Measurements from ENCODE around the gene PKD1.
"Not testable (repeated sequence)": the region's sequence is repeated elsewhere in the genome, so short reads cannot be mapped to it uniquely, and the experiment has no call there.

PKD1 gene

DNA sequence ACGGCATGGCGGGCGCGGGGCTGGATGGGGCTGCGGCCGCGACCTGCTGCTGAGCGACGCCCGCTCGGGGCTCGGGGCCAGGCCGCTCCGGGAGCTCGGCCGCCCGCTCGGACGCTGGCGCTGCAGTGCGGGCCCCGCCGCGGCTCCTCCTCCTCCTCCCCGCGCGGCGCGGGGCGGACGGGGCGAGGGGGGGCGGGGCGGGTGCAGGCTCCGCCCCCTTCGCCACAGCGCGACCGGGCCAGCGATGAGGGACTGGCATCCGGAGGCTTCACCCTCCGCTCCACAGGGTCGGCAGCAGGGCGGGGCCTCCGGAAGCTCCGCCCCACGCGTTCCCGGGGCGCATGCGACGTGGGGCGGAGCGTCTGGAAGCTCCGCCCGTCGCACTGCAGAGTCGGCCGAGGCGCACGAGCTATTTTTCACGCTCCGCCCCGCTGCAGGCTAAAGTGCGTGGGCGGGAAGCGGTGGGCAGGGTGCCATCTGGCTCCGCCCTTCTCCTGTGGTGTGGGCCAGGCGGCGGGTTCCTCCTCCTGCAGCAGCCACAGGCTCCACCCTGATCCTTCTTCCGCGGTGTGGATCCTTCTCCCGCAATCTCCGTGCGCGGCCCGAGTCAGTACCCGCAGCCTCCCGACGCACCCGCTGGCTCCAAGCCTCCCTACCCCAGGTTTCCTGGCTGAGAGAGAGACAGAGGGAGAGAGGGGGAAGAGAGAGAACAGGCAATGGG, at the start of gene PKD1:
PKD1 (minus strand) TSS at position 129 of the 721 bp plus-strand sequence. CDS start 209 bp downstream, outside the sequence.
- DNase-seq = not testable (repeated sequence)

- no peak for DNase-seq
These were observed 49.3 kb upstream of the PKD1 start for GRCh38 chr16:2184962-2185361.

DNA sequence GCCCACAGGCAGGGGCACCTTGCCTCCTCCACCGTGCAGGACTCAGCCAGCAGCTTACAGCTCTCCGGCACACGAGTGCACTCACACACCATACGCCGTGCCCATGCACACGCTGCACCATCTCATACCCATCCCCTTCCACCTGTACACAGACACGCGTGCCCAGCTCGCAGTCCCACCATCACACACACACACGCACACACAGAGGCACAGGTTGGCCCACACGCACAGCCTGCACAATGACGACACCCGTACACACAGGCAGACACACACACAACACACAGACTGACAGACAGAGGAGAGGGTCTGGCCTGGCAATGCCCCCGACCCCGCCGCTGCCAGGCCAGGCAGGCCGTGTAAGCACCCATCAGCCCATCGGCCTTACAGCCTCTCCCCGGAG, 48.6 kb upstream of the PKD1 start:
- DNase-seq = no peak

- no peak for DNase-seq
These were observed 48.0 kb upstream of the PKD1 start for GRCh38 chr16:2183671-2184070.

DNA sequence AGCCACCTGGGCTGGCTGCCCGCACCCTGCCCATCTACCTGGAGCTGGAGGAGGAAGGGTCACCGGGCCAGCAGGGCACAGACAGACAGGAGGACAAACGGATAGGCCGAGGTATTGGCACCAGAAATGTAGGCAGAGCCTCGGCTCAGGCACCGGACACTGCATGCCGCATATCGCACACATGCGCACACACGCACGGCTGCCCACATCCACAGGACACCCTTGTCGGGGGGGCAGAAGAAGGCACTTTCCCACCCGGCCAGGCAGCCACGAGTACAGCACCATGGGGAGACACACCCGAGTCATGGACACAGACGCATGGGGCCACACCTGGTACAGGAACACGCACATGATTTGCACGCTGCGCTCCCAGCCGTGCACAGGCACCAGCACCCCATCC, 46.3 kb upstream of the PKD1 start:
- DNase-seq = no peak

- DNase-seq = no peak
These were observed 45.5 kb upstream of the PKD1 start for GRCh38 chr16:2180962-2181923.

DNA sequence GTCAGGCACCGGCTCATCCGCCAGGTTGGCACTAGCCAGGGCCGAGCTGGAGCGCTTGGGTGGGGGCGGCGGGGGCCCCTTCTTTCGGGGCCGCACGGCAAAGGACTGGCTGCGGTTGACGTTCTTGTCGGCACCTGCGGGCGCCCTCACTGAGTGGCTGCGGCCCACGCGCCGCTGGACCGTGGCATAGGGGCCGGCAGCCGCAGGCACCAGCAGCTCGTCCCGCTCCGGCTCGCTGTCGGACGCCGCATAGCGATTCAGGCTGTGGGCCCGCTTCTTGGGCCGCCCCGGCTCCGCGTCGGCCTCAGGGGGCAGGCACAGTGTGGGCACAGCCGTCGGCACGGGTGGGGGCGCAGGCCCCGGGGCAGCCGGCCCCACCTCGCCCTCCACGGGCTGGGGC, 44.8 kb upstream of the PKD1 start:
- DNase-seq = no peak

DNA sequence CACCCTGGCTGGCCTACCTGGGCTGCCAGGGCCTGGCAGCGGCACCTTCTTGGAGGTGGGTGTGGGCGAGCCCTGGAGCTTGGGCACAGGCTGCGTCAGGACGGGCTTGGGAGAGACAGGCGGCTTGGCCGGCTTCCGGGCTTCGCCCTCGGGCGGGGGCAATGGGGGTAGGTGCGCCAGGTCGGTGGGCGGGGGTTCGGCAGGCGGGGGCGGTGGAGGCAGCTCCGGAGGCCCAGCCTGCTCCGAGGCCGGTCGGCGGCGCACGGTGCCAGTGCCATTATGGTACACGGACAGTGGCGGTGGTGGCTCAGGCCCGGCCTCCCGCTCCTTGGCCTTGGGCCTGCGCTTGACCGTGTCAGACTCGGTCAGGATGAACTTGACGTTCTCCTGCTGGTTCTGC, 43.9 kb upstream of the PKD1 start:
- no peak for DNase-seq

DNA sequence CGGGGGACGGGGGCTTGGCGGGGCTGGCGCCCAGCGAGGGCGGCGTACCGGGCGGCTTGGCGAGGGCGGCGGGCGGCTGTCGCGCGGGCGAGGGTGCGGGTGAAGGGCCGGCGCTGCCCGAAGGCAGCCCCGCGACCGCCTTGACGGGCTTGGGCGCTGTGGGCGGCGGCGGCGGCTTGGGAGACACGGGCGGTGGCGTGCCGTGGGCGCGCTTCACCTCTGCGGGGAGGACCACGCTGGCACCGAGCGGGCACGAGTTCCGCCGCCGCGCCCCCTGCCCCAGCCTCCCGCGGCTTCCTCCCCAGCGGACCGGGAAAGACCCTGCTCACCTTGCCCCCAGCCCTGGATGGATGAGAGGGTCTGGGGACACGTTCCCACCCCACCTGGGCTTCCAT, 43.4 kb upstream of the PKD1 start:
- no peak for DNase-seq

DNA sequence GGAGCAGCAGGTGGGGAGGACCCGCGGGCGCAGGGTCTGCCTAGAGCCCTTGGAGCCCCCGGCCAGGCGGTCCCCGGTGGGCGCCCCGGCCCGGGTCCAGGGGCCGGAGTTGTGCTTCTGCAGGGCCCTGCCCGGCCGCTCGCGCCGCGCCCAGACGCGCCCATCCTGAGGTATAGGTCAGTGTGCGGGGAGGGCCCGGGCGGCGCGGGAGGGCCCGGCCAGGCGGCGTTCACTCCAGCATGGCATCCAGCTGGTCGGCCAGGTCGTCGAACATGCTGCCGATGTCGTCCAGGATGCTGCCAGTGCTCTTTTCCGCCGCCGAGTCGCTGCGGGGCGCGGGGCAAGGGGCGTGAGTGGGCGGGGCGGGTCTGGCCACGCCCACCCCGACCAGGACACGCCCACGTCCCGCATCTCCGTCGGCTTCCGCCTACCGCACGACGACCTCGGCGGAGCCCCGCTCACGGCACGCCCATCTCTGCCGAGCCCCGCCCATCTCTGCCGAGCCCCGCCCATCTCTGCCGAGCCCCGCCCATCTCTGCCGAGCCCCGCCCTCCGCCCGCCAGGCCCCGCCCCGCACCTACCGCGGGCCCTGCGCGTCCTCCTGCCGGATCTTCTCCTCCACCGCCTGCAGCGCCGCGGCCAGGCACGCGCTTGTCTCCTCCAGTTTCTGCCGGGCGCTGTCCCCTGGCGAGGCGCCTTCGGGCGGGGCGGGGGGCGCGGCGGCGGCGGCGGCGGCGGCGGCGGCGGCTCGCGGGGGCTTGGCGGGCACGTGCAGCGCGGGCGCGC, 42.8 kb upstream of the PKD1 start:
- no peak for DNase-seq

GRCh38 chr16:2177561-2177960, 41.9 kb upstream of the PKD1 start:
- DNase-seq = no peak

DNA sequence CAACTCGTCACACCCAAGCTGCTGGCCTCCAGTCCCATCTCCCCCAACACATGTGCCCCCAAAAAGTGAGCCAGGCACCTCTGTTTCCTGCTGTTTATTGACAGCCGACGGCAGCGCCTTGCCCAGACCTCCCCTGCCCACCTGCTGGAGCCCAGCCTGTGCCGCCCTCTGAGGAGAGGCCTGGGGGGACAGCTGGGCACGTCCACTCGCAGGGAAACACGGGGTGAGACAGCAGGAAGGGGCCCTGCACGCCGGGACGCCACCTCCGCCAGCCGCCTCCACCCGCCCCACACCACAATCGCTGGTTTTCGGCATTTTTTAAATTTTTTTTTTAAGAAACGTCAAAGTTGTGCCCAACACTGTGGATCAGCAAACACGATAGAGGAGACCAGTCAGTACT, 41.4 kb upstream of the PKD1 start:
- no peak for DNase-seq

DNA sequence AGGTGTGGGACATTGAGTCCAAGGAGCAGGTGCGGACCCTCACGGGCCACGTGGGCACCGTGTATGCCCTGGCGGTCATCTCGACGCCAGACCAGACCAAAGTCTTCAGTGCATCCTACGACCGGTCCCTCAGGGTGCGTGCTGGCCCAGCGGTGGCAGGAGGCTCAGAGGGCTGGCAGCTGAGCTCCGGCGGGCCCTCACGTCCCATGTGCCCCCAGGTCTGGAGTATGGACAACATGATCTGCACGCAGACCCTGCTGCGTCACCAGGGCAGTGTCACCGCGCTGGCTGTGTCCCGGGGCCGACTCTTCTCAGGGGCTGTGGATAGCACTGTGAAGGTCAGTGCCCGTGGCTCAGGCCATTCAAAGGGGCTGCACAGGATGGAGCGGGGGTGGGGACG, 40.3 kb upstream of the PKD1 start:
- DNase-seq = no peak

DNA sequence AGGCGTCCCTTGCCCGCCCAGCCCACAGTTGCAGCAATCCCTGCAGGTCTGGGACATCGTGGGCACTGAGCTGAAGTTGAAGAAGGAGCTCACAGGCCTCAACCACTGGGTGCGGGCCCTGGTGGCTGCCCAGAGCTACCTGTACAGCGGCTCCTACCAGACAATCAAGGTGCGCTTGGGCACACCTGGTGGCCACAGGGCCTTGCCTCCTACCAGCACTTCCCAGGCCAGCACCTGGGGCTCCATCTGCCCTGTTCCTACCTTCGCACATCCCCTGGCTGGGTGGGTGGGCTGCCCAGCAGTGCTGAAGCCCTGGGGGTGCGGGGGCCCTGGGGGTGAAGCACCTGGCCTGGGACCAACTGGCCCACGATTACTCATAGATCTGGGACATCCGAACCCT, 39.8 kb upstream of the PKD1 start:
- no peak for DNase-seq

DNA sequence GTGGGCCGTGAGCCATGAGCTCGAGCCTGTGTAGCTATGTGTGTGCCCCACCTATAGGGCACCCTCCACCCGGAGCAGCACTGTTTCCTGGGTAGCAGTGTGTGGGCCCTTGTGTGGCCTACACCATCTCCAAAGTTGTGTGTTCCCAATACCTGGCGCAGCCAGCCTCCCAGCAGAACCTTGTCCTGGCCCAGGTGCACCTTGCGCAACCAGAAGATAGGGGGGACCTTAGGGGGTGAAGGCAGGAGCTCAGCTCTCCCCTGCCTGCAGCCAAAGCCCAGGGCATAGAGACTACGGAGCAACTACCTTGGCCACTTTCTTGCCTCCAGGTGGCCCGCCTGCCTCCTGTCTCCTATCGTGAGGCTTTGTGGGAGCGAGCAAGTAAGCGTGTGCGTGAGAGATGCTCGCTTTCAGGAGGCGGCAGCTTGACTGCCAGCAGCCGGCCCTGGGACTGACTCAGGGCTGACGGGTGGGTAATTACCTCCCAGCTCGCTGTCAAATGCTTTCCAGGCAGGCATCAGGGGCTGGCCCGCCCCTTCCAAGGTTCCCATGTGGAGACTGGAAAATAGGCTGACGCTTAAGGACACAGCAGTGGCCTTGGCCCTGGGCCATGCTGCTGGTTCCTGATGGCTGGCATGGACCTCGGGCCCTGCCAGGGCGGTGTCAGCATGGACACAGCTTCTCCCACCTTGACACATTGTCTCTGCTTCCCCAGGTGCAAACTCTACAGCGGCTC, 38.9 kb upstream of the PKD1 start:
- DNase-seq = no peak

DNA sequence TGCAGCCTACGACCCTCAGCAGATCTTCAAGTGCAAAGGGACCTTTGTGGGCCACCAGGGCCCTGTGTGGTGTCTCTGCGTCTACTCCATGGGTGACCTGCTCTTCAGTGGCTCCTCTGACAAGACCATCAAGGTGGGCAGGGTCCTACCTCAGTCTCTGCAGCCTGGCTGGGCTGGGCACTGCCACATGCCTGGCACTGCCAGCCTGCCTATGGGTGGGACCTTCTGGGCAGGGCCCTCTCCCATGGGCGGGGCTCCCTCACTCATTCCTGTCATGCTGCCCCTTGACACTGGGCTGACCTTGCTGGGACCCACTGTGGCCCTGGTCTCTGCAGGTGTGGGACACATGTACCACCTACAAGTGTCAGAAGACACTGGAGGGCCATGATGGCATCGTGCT, 38.2 kb upstream of the PKD1 start:
- DNase-seq = no peak

DNA sequence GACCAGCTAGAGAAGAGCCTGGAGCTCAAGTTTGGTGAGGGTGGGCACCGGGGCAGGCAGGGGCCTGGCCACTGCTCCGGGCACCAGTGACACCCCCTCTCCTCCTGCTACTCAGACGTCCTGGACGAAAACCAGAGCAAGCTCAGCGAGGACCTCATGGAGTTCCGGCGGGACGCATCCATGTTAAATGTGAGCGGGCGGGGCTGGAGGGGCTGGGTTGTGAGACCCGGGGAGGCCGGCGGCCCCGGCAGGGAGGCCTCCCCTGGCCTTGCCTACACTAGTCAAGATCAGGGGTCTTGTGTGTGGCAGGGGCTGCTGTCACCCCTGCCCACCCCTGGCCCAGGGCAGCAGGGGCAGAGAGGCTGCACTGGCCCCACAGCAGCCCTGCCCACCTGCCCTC, 37.7 kb upstream of the PKD1 start:
- no peak for DNase-seq

GRCh38 chr16:2172688-2173335, 37.1 kb upstream of the PKD1 start:
- DNase-seq = no peak

DNA sequence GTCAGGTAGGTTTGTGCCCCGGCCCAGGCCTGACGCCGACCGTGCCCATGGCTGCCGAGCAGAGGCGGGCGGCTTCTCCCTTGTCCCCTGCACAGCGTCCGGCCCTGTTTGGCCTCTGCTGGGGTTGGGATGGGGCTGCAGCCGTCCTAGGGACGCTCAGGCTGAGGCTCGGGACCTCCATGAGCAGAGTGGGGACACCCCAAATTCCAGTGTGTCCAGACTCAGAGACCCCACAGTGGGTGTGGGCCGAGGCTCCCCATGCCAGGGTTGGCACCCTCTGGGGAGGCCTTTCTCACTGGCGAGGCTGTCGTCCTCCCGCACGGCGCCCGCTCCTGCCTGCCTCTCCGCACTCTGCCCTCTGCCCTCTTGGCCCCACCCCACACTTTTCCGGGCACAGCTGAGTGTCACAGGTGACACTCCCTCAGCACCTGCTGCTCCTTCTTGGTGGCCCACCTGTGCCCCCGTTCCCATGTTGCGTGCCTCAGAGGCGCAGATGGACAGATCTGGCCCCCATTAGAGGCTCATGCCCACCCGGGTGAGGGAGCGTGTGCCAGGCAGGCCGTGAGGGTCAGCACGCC, 36.0 kb upstream of the PKD1 start:
- DNase-seq = no peak

GRCh38 chr16:2170587-2171435, 35.1 kb upstream of the PKD1 start:
- DNase-seq = no peak

DNA sequence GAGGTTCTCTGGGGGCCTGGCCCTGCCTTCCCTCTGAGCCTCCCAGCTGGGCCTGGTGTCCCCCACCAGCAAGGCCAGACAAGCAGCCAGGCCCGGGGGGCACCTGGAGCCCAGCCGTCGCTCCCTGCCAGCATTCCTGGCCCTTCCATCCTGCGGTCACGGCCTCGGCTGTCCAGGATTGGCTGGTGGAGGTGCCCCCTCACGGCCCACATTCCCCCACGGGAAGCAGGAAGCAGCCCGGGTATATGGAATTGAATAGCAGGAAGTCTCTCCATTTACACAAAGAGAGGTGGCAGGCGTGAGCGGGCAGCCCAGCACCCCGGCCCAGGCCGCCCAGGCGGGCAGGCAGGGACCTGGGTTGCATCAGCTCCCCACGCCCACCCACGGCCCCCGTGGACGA, 34.4 kb upstream of the PKD1 start:
- DNase-seq = no peak

All from cortex of kidney (tissue), 1 donor.